Ramos (cell line): Measurements from ENCODE around the gene PANK4.
"Not testable (repeated sequence)": the region's sequence is repeated elsewhere in the genome, so short reads cannot be mapped to it uniquely, and the experiment has no call there.

Source experiments
- in situ Hi-C: fragments of 300-500 bp; cut with MboI; formaldehyde crosslinking; loops from one replicate; pipeline ENCODE4 v1.14.3; 2022; ENCODE audit warnings: low sequenced_read_pairs; ENCODE audit not compliant: unreplicated experiment

Gene PANK4

DNA sequence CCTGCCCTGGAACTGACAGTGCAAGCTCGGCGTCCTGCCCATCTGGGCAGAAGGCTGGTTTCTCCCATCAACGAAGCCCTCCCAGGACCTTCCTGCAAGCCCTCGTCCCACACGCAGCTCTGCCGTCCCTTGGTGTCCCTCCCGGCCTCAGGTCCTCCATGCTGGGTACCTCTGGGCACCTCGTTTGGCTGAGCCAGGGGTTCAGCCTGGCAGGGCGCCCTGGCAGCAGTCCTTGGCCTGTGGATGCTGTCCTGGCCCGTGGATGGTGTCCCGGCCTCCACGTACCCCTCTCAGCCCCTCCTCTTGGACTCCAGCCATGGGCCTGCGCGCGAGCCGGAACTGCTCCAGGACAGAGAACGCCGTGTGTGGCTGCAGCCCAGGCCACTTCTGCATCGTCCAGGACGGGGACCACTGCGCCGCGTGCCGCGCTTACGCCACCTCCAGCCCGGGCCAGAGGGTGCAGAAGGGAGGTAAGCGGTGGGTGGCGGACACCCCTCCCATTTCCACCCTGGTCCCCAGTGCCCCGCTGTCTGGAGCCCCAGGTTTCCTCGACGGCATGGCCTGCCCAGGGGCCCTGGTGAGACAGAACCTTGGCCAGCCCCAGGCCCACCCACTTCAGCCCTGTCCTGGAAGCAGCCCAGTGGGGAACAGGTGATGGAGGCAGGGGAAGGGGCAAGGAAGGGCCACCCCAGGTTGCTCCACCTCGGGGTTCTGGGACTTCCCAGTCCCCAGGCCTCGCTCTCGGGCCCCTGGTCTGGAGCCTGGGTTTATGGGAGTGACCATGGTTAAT lies 33.3 kb upstream of the PANK4 start:
- in situ Hi-C loops = no loop called here

DNA sequence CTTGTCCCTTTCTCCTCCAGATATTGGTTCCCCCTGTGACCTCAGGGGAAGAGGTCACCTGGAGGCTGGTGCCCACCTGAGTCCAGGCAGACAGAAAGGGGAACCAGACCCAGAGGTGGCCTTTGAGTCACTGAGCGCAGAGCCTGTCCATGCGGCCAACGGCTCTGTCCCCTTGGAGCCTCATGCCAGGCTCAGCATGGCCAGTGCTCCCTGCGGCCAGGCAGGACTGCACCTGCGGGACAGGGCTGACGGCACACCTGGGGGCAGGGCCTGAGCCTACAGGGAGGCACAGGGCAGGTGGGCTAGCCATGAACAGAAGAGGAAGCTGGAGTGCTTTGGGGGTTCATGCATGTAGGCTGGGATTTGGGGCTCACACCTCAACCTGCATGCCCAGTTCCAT lies 32.5 kb upstream of the PANK4 start:
- in situ Hi-C loops = no loop called here

DNA sequence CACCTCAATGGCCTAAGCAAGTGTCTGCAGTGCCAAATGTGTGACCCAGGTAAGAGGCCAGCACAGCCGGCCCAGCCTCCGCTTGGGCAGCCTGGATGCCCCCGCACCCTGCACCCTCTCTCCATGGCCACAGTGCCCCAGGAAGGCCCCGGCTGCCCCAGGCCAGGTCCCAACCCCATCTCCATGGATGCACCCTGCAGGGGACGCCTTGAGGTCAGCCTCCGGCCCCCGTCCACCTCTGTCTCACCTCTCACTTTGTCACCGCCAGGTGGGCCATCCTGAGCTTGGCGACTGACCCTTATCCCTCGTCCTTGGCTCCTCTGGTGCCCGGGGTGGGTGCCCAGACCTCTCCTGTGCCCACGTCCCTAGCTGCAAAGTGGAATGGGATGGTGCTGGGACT lies 32.0 kb upstream of the PANK4 start:
- in situ Hi-C loops = no loop called here

DNA sequence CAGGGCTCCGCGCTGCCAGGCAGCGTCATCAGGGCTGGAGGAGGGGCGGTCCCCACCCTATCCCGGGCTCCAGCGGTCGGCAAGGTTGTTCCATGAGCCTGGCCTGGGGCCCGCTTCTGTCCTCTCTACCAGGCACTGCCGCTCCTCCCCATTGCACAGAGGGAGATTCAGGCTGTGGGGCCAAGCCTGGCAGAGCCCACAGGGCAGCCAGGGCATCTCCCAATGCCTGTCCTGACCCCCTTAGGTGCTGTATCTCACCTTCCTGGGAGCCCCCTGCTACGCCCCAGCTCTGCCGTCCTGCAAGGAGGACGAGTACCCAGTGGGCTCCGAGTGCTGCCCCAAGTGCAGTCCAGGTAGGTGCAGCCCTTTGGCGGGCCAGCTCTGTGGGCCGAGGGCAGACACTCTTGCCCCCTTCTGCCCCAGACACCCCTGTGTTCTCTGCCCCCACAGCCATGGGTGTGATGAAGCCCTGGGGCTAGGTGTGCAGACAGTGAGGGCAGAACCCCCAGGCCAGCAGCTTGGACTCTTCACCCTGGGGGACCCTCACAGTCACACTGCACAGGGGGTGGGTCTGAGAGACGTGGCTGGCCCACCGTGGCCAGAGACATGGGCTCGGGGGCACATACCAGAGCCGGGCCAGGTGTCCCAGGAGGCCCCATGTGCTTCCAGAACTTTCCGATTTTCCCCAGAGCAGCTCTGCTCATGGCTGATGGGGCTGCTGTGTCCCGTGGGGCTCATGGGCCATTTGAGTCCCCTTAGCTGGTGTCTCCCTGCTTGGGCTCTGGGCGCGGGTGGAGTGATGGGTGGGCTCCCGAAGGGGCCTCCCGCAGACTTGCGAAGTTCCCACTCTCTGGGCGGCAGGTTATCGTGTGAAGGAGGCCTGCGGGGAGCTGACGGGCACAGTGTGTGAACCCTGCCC lies 31.3 kb upstream of the PANK4 start:
- in situ Hi-C loops = no loop called here

DNA sequence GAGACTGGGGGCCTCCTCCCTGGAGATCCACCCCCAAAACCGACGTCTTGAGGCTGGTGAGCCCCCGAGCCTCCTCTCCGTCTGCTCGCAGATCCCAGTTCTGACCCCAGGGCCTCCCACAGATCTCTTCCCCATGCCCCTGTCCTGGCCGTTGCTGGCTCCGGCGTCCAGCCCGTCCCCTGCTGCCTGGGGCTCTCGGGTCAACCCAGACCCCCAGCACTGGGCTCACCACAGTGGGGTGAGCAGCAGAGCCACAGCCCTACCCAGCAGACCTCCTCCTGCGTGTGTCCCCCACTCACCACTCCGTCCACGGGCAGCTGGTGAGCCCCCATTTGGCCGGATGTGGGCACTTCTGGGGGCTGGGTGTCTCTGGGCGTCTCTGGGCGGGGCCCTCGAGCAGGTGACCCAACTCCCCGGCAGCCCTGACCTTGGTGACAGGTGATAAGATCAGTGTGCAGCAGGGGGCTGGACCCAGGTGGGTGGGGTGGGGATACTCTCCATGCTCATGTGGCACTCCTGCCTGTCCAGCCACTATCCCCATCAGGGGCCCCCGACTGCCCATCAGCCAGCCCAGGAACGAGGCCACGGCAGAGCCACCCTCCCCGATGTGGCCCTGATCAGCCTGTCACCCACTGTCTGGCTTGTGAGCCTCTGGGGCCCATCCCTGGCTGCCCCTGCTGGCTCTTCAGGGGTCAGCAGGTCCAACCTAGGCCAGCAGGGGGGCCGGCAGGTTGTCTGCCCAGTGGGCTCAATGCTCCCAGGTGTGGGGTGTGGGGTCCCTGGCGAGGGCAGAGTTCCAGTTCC lies 30.5 kb upstream of the PANK4 start:
- in situ Hi-C loops = no loop called here

DNA sequence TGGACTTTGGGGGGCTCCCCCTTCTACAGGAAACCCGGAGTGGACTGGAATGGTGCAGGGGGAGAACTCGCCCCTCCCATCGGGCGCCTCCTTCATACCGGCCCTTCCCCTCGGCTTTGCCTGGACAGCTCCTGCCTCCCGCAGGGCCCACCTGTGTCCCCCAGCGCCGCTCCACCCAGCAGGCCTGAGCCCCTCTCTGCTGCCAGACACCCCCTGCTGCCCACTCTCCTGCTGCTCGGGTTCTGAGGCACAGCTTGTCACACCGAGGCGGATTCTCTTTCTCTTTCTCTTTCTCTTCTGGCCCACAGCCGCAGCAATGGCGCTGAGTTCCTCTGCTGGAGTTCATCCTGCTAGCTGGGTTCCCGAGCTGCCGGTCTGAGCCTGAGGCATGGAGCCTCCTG lies 29.9 kb upstream of the PANK4 start, which contains the start of gene TNFRSF14:
Gene TNFRSF14 (plus strand): TSS at position 95 of the 401 bp plus-strand sequence. CDS start 294 bp downstream, at position 389.
- in situ Hi-C loops = no loop called here

DNA sequence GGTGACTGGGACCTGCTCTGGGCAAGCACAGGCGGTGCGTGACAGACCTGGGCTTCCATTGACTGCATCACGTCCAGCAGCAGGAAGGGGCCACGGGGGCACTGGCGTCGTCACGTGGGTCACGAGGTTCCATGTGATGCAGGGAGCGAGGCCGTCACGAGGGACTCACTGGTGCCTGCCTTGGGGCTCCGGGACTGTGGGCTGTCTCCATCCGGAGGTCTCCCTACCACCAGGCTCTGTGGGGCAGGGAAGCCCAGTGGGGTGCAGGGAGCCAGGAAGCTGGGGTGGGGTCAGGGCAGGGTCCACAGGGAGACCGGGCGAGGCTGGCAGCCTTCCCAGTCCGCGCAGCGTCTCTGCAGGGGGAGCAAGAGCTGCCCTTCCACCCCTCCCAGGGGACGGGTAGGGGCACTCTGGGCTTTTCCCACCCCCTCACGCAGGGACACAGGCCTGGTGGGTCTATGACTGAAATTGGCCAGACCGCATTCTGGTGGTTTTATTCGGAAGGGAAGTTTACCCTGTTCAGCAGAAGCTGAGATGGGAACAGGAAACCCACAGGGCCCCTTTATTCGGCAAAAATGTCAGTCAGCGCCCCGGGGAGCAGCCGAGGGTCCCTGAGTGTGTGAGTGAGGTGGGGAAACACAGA lies 29.4 kb upstream of the PANK4 start:
- in situ Hi-C loops = no loop called here

DNA sequence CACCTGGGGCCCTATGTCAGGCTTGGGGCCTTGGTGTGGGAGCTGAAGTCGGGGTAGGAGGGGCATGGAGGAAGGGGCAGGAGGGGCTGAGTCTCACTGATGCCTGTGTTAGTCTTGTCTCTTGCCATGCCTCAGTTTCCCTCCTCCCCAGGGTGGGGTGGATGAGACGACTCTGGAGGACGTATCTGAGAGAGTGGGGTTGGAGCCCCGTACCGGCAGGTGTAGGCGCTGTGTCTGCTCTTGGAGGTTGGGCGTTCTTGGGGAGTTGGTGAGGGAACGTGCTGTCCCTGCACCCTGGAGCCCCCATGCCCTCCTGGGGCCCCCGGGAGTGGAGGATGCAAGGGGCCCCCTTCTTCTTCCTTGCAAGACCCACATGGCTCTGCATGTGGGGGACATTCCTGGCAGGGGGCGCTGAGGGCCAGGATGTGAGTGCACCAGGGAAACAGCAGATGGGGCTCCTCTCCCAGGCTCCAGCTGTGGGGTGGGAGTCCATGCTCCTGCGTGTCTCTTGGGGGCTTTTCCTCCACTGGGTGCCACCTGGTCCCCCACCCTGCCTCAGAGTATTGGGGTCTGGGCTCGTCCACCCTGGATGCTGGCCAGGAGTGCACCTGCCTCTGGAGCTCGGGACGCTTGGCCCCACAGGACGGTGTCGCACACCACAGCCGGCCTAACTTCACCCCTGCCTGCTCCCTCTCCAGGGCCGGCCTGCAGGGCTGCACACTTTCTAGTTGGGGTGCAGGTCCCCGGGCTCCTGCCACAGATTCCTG lies 28.4 kb upstream of the PANK4 start:
- in situ Hi-C loops = no loop called here

DNA sequence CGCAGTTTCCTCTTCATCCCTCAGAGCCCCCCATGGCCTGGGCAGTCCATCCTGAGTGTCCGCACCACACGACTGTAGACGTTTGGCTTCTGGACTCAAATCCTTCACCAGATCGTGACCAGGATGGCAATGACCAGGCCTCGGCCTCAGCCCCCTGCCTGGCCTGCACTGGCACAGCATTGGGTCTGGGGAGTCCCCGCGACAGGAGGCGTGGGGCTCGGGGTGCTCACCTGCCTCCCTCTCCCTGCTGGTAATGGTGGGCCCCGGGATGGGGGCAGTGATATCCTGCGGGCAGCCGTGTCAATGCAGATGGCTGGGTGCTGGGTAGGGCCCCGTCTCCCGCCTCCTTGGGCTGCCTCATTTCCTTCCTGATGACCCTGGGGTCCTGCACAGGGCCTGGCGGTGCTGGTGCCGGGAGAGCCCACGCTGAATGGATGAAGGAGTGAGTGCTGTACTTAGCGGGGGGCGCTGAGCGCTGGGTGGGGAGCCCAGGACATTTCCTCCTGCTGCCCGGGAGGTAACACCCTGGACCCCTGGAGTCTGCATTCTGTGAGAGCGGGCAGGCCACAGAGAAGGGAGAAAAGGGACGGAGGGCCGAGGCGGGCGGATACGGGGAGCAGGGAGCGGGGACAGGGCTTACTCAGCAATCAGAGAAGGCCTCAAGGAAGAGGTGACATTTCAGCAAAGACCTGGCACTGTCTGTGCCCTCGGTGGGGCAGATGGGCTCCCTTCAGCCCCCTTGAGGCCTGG lies 27.6 kb upstream of the PANK4 start:
- in situ Hi-C loops = no loop called here

DNA sequence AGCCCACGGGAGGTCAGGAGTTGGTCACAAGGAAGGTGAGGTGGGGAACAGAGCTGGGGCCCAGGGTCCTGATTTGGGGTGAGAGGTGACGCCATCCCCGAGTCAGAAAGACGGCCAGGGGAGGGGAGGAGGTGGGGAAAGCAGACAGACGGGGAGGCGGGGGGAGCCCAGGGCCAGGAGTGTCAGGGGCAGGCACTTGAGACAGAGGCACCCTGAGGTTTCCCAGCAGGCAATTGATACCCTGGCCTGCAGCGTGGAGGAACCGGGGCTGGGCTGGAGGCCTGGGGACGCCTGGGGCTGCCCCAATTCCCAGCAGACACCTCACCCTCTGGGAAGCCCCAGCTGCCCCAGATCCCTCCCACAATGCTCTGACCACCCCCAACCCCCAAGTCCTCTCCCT lies 26.7 kb upstream of the PANK4 start:
- in situ Hi-C loops = not testable (repeated sequence)

DNA sequence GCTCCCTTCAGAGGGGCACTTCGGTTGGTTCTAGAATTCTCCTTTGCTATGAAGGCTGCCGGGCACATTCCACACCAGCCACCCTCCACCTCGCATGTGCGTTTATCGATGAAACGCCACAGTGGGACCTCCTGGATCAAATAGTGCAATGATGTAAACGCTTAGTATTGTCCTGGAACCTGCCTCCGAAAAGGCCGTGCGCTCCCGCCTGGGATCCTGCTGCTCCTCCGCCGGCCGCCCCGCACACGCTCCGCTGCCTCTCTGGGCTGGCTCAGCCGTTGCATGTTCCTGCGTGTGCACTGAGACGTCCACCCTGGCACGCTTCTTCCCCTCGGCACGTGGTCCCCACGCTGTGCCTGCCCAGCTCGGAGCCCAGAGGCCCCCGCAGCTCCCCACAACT lies 25.8 kb upstream of the PANK4 start:
- in situ Hi-C loops = no loop called here

DNA sequence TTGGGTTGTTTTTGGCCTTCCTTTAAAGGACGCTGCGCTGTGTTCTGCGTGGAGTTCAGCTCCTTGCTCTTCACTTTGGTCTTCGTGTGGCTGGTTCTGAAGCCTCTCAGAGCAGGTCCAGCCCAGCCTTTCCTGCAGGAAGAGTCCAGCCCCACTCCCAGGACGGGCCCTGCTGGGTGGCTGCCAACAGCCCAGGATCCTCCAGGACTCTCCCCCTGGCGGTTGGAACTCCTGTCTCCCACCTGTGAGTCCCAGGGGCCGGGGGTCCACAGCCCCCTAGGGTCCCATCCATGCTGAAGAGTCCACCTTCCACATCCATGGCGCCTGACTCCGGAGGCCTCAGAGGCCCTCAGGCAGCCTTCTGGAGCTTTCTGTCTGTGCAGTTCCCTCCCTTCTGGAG lies 25.1 kb upstream of the PANK4 start:
- in situ Hi-C loops = not testable (repeated sequence)

DNA sequence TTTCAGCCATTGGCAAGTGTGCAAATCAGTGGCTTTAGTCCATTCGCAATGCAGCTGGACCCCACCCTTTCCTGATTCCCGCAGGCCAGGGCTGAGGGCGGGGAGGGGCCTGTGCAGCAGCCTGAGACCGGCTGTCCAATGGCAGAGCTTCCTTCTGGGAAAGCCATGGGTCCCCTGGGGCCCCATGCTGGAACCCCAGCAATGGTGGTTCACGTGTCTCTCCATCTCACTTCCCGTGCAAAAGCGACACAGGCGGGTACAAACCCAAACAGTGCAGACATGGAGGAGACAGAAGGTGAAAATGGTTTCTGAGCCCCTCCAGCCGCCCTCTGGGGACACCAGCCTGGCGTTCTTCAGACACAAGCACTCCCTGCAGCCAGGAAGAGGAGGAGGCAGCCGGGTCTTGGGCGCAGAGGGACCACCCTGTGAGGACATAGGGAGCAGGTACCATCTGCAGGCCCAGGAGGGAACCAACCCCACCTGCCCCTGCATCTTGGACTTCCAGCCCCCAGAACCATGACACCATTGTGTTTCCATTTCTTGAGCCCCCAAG lies 24.0 kb upstream of the PANK4 start:
- in situ Hi-C loops = not testable (repeated sequence)

DNA sequence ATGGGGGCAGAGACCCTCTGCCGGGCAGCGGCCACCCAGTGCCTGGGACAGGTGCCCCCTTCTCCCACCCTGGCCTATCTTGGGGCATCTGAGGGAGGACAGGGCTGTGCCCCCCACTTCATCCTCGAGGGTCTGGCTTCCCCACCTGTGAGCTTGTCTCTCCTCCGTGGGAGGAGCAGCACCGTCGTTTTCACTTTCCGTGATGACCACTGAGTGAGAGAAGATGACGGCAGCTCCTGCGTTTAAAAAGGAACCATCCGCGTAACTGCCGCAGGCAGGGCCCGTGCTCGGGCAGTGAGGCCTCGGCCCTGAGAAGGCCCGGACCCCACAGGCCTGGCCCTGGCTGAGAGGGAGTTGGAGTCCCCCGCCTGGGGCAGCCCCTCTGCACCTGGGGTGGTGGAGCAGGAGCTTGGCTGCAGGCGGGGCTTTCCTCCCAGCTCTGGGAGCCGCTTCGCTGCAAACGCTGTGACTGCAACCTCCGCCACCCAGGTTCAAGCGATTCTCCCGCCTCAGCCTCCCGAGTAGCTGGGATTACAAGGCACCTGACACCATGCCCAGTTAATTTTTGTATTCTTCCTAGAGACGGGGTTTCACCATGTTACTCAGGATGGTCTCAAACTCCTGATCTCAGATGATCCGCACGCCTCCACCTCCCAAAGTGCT lies 23.1 kb upstream of the PANK4 start:
- in situ Hi-C loops = loop anchor here (5.0 kb wide), 1 partner anchor 137 kb away; the partner anchor contains the start of gene PEX10

DNA sequence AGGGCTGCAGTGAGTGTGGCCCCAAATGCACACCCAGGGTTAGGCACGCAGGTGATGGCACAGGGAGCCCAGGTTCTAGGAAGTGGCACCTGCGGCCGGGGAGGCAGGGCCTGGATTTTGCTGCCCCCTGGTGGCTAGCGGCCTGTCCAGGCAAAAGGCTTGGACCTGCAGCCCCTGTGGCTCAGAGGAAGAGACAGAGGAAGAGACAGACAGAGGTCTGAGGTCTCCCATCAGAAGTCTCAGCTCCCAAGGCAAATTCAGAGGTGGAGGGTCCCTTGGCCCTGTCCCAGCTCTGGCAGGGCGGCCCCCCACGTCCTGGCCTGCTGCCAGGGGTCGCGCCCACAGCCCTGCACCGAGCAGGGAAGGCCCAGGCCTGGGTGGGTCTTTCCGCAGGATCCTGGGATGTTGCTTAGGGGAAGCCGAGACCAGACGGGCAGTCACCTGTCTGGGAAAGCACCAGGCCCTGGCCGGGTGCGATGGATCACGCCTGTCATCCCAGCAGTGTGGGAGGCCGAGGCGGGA lies 21.7 kb upstream of the PANK4 start:
- in situ Hi-C loops = loop anchor here (5.0 kb wide), 1 partner anchor 136 kb away; the partner anchor contains the start of gene PEX10

DNA sequence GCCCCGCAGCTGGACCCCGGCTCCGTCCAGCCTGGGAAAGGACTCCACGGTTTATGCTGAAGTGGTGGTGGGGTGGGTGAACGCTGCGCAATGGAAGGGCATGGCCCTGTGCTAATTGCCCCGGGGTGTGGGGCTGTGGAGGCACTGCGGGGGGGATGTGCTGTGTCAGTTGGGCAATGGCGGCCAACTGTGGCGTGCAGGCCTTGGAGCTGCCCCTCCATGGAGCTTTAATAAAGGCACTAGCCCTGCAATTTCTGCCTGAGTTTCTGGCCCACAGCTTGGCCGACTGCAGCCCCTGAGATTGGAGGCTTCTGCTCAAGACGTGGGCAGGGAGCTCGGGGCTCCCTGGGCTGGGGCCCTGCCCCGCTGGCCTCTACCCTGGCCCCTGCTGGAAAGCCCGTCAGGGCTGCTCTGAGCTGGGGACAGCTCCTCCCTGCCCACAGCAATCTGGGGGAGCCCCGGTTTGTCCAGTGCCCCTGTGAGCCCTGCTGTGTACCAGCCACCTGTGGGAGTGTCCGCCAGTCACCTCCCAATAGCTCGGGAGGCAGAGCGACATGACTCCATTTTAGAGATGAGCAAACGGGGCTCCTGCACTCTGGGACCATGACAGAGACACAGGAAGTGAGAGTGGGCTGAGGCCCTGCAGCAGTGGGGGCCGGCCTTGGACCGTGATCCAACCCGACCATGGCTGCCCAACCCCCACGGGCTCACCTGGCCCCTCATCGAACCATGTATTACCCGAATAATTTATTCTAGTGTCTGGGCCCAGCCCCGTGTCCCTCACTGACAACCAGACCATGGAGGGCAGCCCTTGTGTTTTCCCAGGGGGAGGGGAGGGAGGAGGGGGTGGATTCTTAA lies 21.0 kb upstream of the PANK4 start:
- in situ Hi-C loops = loop anchor here (5.0 kb wide), 1 partner anchor 135 kb away; the partner anchor contains the start of gene PEX10
